Duodenal mucosa (tissue), 2 donors: ENCODE data around the gene MYH13.

ENCODE experiments used
- H3K27ac ChIP-seq: one replicate; pipeline ENCODE4 v1.7.0; 2013; ENCODE audit warnings: low read depth, low read length
- H3K27me3 ChIP-seq, 2 donors: one replicate each; pipeline ENCODE4 v1.7.0; 2013; ENCODE audit warnings: low read length in 2 of 2, control low read depth in 1 of 2; ENCODE audit not compliant: insufficient read depth in 2 of 2, control insufficient read depth in 1 of 2
- H3K36me3 ChIP-seq, 2 donors: one replicate each; pipeline ENCODE4 v1.7.0; 2013; ENCODE audit warnings: low read length in 2 of 2, control low read depth in 1 of 2; ENCODE audit not compliant: insufficient read depth in 2 of 2, control insufficient read depth in 1 of 2
- H3K4me1 ChIP-seq, 2 donors: one replicate each; pipeline ENCODE4 v1.7.0; 2013; ENCODE audit warnings: low read length in 2 of 2, control low read depth in 1 of 2; ENCODE audit not compliant: insufficient read depth in 2 of 2, control insufficient read depth in 1 of 2
- H3K4me3 ChIP-seq, 2 donors: one replicate each; pipeline ENCODE4 v1.7.0; 2013; ENCODE audit warnings: low read length in 2 of 2, low read depth in 1 of 2
- H3K9ac ChIP-seq, 2 donors: one replicate each; pipeline ENCODE4 v1.7.0; 2013; ENCODE audit warnings: low read length in 2 of 2, low read depth in 1 of 2
- H3K9me3 ChIP-seq, 2 donors: one replicate each; pipeline ENCODE4 v1.7.0; 2013; ENCODE audit warnings: low read length in 2 of 2, control low read depth in 1 of 2; ENCODE audit not compliant: control insufficient read depth in 1 of 2

The MYH13 gene

DNA sequence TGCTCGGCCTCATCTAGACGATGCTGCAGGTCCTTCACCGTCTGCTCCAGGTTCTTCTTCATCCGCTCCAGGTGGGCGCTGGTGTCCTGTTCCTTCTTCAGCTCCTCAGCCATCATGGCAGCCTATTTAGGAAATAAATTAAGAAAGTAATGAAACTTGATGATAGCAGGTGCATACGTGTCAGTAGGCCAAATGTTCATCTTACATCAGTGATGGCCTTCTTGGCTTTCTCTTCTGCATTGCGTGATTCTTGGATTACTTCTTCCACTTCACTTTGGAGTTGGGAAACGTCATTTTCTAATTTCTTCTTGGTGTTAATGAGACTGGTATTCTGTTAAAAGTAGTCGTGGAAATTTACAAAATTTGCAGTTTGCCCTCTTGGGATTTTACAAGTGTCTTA lies 20.1 kb upstream of the MYH13 start:
- H3K4me3 ChIP-seq = no peak overlapping the region
- H3K9me3 ChIP-seq = no peaks in the 10 kb centered on the region
- H3K27ac ChIP-seq = no peak overlapping the region
- no peaks in the 10 kb centered on the region for H3K27me3 ChIP-seq
- no peaks in the 10 kb centered on the region for H3K36me3 ChIP-seq
- H3K9ac ChIP-seq = no peak overlapping the region
- H3K4me1 ChIP-seq = no peaks in the 10 kb centered on the region

DNA sequence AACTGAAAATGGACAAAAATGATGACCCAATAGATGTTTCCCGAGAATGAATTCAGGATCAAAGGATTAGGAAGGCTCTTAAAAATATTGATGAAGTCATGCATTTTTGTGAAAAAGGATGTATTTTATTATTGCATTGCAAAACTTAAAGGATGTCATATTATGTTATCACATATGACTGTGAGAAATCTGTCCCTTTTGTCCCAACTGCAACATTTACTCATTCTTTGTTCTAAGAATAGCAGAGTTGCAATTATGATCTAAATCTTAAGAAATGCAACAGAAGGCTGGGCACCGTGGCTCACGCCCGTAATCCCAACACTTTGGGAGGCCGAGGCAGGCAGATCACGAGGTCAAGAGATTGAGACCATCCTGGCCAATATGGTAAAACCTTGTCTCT lies 13.1 kb upstream of the MYH13 start:
- Histone ChIP-seq H3K36me3 (no peaks in the 10 kb centered on the region), H3K27me3 (no peaks in the 10 kb centered on the region), H3K27ac (no peak overlapping the region)

DNA sequence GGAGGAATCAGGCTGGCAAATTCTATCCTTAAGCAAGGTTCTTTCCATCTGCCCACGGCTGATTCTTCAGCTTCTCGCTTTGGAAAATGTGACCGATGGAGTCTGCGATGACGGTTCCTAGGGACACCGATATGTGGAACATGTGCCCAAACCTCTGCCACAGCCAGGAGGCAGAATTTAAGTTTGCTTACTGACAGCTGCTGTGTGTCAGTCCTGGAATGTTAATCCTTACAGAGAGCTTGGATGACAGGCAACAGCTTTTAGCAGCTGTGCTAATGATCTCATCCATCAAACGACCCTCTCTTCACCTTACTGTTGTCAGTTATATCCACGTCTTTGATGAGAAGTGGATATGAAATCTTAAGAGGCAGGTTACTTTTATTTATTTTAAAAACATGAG lies 11.4 kb upstream of the MYH13 start:
- Histone ChIP-seq H3K9ac (no peak overlapping the region), H3K4me1 (peaks cover 0 to 3% of the 10 kb centered on the region in 2 donors)

More for the DNA sequence above, 13.1 kb upstream of the MYH13 start:
- H3K9ac ChIP-seq = no peak overlapping the region
- no peaks in the 10 kb centered on the region for H3K4me1 ChIP-seq
- no peaks in the 10 kb centered on the region for H3K9me3 ChIP-seq
- no peak overlapping the region for H3K4me3 ChIP-seq

DNA sequence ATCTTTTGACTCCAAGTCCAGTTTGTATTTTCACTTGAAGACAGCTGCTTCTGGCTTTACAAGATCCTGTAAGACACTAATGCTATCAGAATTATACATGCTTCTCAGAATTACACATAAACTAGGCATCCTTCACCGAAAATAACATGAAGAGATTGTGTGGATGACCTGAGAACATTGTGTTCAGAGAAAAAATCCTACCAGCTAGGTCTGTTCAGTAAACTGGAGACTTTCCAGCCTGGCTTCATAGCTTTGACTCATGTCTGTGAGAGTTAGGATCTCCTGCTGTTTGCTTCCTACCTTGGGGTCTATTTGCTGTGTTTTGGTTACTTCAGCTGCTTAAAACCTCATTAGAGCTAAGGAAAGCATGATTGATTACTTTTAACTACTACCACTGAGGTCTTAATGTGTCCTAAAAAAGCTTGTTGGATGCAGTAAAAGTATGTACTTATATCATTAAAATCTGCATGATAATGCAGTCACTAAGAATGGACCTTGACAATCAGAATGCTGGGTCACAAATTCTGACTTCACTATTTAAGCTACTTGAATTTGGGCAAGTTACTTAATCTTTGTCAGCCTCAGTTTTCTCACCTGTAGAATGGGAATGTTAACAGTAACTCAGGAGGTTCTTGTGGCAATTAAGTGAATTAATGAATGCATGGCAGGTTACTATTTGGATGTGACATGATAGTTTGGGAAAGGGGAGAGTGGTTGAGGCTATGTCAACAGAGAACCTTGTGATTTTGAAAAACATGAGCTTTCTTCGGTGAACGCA lies 8.0 kb upstream of the MYH13 start:
- Histone ChIP-seq H3K9me3 (no peaks in the 10 kb centered on the region), H3K27me3 (no peaks in the 10 kb centered on the region), H3K4me3 (no peak overlapping the region), H3K9ac (no peak overlapping the region), H3K36me3 (no peaks in the 10 kb centered on the region), H3K27ac (no peak overlapping the region), H3K4me1 (peaks cover 0 to 3% of the 10 kb centered on the region in 2 donors)

More for the DNA sequence above, 11.4 kb upstream of the MYH13 start:
- H3K27ac ChIP-seq = no peak overlapping the region
- H3K9me3 ChIP-seq = no peaks in the 10 kb centered on the region
- H3K4me3 ChIP-seq = no peak overlapping the region
- no peaks in the 10 kb centered on the region for H3K27me3 ChIP-seq
- H3K36me3 ChIP-seq = no peaks in the 10 kb centered on the region

DNA sequence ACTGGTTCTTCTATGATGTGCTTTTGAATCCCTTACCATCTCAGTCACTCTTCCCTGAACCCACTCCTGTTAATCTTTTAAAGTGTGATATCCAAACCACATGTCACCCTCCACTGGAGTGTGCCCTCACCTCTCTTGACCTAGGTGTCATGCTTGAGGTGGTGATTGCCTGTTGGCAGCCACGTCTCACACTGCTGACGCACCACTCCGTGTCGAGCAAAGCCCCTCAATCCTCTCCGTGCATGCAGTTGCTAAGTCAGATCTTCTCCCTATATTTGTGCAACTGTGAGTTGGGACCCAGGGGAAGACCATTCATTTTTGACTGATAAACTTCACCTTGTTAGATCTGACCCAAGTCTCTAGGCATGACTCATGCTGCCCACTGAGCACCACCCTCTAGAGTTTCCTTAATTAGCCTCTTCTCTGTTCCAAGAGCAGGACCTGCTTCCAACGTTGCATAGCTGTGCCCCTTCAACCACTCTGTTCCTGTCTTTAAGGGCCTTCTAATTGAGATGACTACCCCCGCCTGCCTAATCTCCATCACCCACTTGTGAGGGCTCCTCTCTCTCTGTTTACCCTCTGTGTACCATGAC lies 2.7 kb downstream of the MYH13 start:
- Histone ChIP-seq H3K4me1 (no peaks in the 10 kb centered on the region), H3K4me3 (no peak overlapping the region), H3K36me3 (no peaks in the 10 kb centered on the region), H3K9ac (no peak overlapping the region), H3K9me3 (no peaks in the 10 kb centered on the region), H3K27ac (no peak overlapping the region), H3K27me3 (no peaks in the 10 kb centered on the region)

DNA sequence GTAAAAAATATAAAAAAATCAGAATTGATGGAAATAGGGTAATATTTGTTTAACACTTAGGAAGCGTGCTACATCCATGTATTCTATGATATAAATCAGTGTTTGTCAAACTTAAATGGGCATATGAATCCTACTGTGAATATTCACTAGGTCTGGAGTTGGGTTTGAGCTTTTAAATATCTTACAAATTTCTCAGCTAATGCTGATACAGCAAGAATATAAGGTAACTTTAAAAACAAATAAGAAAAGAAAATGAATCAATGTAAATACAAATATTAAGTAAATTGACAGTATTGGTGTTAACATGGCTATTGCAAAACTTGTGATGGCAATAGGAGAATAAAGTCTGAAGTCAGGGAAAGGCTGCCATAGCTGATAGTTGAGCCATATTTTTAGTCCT lies 3.6 kb downstream of the MYH13 start:
- Histone ChIP-seq H3K36me3 (no peaks in the 10 kb centered on the region), H3K9me3 (no peaks in the 10 kb centered on the region), H3K4me1 (no peaks in the 10 kb centered on the region), H3K27me3 (no peaks in the 10 kb centered on the region), H3K27ac (no peak overlapping the region), H3K4me3 (no peak overlapping the region), H3K9ac (no peak overlapping the region)

DNA sequence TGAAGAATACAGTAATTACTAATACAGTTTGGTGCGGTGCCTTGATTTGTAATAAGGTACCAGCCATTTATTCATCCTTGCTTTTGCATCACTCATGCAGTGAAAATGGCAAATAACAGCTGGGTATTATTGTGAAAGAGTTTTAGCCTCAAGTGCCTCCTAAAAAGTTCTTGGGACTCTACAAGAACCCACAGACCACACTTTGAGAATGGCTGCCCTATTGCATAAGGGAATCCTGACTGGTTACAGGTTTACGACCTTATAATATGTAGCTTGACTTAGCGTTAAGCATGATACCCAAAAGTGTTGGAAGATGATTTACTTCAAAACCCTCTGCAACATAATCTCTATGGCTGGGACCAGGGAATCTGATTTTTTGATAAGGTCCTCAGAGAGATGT lies 4.2 kb downstream of the MYH13 start:
- H3K27me3 ChIP-seq = no peaks in the 10 kb centered on the region

DNA sequence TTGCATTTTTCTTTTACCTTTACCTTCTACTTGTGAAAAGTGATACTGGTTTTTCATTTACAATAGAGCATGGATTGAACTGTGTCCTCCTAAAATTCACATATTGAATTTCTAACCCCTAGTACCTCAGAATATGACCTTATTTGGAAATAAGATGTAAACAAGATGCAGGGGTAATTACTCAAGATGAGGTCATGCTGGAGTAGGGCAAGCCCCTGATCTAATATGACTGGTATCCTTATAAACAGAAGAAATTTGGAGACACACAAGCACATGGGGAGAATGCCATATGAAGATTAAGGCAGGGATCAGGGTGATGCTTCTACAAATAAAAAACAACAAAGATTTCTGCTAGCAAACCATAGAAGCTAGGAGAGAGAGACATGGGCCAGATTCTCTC lies 12.2 kb downstream of the MYH13 start:
- Histone ChIP-seq H3K9me3 (no peaks in the 10 kb centered on the region), H3K4me1 (no peaks in the 10 kb centered on the region), H3K27me3 (no peaks in the 10 kb centered on the region), H3K4me3 (no peak overlapping the region), H3K9ac (no peak overlapping the region), H3K27ac (no peak overlapping the region), H3K36me3 (no peaks in the 10 kb centered on the region)

More for the DNA sequence above, 4.2 kb downstream of the MYH13 start:
- Histone ChIP-seq H3K27ac (no peak overlapping the region), H3K4me3 (no peak overlapping the region), H3K9ac (no peak overlapping the region), H3K4me1 (no peaks in the 10 kb centered on the region), H3K36me3 (no peaks in the 10 kb centered on the region), H3K9me3 (no peaks in the 10 kb centered on the region)

DNA sequence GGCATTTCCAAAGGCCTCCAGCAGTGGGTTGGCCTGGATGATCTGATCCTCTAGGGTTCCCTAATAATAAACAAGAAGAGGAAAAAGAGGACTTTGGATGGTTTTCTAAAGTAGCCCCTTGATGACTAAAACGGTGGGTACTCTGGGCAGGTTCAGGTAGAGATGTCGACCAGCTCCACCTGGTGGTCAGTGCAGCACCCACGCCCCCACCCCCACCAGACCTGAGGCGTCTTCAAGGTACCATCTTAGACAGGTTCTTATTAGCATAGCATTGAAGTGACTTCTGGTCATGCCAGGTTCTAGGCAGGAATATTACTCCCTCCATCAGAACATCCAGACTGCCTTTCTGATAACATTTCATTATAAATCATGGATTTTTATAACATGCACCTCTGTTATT lies 15.0 kb downstream of the MYH13 start:
- Histone ChIP-seq H3K4me1 (no peaks in the 10 kb centered on the region), H3K4me3 (no peak overlapping the region), H3K27me3 (no peaks in the 10 kb centered on the region), H3K36me3 (no peaks in the 10 kb centered on the region), H3K27ac (no peak overlapping the region), H3K9me3 (no peaks in the 10 kb centered on the region), H3K9ac (no peak overlapping the region)

DNA sequence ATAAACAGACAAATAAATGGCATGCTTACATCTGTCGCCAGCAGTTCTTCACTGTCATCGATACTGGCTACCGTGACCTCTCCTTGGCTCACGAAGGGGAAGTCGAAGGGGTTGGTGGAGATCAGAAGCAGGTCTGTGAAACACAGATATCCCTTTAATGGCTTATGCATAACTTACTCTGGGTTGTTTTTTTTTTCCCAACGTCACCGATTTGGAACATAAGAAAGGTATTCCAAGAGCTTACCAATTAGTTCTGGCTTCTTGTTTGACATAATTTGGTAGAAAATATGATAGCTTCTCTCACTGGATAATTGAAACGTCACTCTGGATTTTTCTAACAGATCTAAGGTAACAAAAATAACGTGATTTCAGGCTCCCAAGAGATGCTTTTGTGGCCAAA lies 18.2 kb downstream of the MYH13 start:
- H3K4me1 ChIP-seq = no peaks in the 10 kb centered on the region
- no peaks in the 10 kb centered on the region for H3K36me3 ChIP-seq
- no peaks in the 10 kb centered on the region for H3K27me3 ChIP-seq
- H3K9me3 ChIP-seq = no peaks in the 10 kb centered on the region
- no peak overlapping the region for H3K27ac ChIP-seq
- no peak overlapping the region for H3K4me3 ChIP-seq
- H3K9ac ChIP-seq = no peak overlapping the region
